Measurements from ENCODE around the gene LILRA6.
"Not testable (repeated sequence)": the region's sequence is repeated elsewhere in the genome, so short reads cannot be mapped to it uniquely, and the experiment has no call there.

The LILRA6 gene

GRCh38 chr19:54262470-54262869, 19.9 kb upstream of the LILRA6 start:
- DNase-seq (ENCODE audit: low read depth), result no peak

- DNase-seq (ENCODE audit: low read depth), result no peak
These were observed 19.5 kb upstream of the LILRA6 start for GRCh38 chr19:54262066-54262465.

- no peak for DNase-seq (ENCODE audit: low read depth)
These were observed 14.5 kb upstream of the LILRA6 start, which contains the start of gene LILRB5 for GRCh38 chr19:54257116-54257480. Gene LILRB5, minus strand, starts transcription at chr19:54257273. Its CDS starts 80 bp downstream, at chr19:54257193.

- no peak for DNase-seq (ENCODE audit: low read depth)
These were observed 13.9 kb upstream of the LILRA6 start for GRCh38 chr19:54256250-54257115.

- no peak for DNase-seq (ENCODE audit: low read depth)
These were observed 12.7 kb upstream of the LILRA6 start for GRCh38 chr19:54255105-54255775.

GRCh38 chr19:54254195-54254906, 11.8 kb upstream of the LILRA6 start:
- DNase-seq (ENCODE audit: low read depth), result no peak

- DNase-seq (ENCODE audit: low read depth), result no peak
These were observed 11.0 kb upstream of the LILRA6 start for GRCh38 chr19:54253331-54254194.

- DNase-seq (ENCODE audit: low read depth), result no peak
These were observed 10.3 kb upstream of the LILRA6 start for GRCh38 chr19:54252845-54253244.

- DNase-seq (ENCODE audit: low read depth), result no peak
These were observed 9.7 kb upstream of the LILRA6 start for GRCh38 chr19:54252243-54252642.

GRCh38 chr19:54248016-54248601, 5.5 kb upstream of the LILRA6 start:
- DNase-seq (ENCODE audit: low read depth), result no peak

- DNase-seq (ENCODE audit: low read depth), result no peak
These were observed 4.7 kb upstream of the LILRA6 start for GRCh38 chr19:54247106-54247930.

- DNase-seq (ENCODE audit: low read depth), result no peak
These were observed 3.3 kb upstream of the LILRA6 start for GRCh38 chr19:54245936-54246335.

- DNase-seq (ENCODE audit: low read depth), result not testable (repeated sequence)
These were observed 1.2 kb upstream of the LILRA6 start for GRCh38 chr19:54243809-54244208.

- DNase-seq (ENCODE audit: low read depth), result not testable (repeated sequence)
These were observed 356 bp downstream of the LILRA6 start for GRCh38 chr19:54242234-54242633.

GRCh38 chr19:54240372-54241336, 1.9 kb downstream of the LILRA6 start:
- DNase-seq (ENCODE audit: low read depth), result not testable (repeated sequence)

- DNase-seq (ENCODE audit: low read depth), result not testable (repeated sequence)
These were observed 2.9 kb downstream of the LILRA6 start for GRCh38 chr19:54239491-54240371.

- DNase-seq (ENCODE audit: low read depth), result no peak
These were observed 8.6 kb downstream of the LILRA6 start for GRCh38 chr19:54233941-54234340.
